GM21717 (cell line): ENCODE results near the gene MRPL49.
"Not testable (repeated sequence)": the region's sequence is repeated elsewhere in the genome, so short reads cannot be mapped to it uniquely, and the experiment has no call there.

Source experiments
- ATAC-seq: cut with Tn5 transposase; IDR thresholded peaks from one replicate; pipeline ENCODE4 v1.9.1; 2021; ENCODE audit warnings: mild to moderate bottlenecking, moderate library complexity; ENCODE audit not compliant: unreplicated experiment

MRPL49 gene

GRCh38 chr11:65132238-65132987, 10.3 kb downstream of the MRPL49 start:
- no peak for ATAC-seq

- ATAC-seq: no peak
These were observed 11.0 kb downstream of the MRPL49 start for GRCh38 chr11:65132988-65133700.

GRCh38 chr11:65133724-65134123, 11.6 kb downstream of the MRPL49 start:
- ATAC-seq: no peak

GRCh38 chr11:65134240-65134951, 12.3 kb downstream of the MRPL49 start, which contains the start of gene SYVN1:
SYVN1 (minus strand) TSS chr11:65134519; CDS start chr11:65133601, 918 bp downstream.
- ATAC-seq: peak; percentile 52

GRCh38 chr11:65134952-65135632, 13.0 kb downstream of the MRPL49 start:
- peak; percentile 54 for ATAC-seq

- no peak for ATAC-seq
These were observed 13.6 kb downstream of the MRPL49 start for GRCh38 chr11:65135633-65136145.

- ATAC-seq: no peak
These were observed 14.5 kb downstream of the MRPL49 start for GRCh38 chr11:65136515-65137096.

GRCh38 chr11:65141896-65142494, 19.9 kb downstream of the MRPL49 start:
- ATAC-seq: no peak

GRCh38 chr11:65147352-65148075, 25.4 kb downstream of the MRPL49 start:
- ATAC-seq: no peak

- no peak for ATAC-seq
These were observed 26.5 kb downstream of the MRPL49 start for GRCh38 chr11:65148657-65149056.

GRCh38 chr11:65150131-65150508, 28.0 kb downstream of the MRPL49 start:
- ATAC-seq: not testable (repeated sequence)

GRCh38 chr11:65150509-65151299, 28.6 kb downstream of the MRPL49 start:
- ATAC-seq: no peak

GRCh38 chr11:65151331-65151899, 29.3 kb downstream of the MRPL49 start:
- no peak for ATAC-seq

GRCh38 chr11:65152122-65152521, 30.0 kb downstream of the MRPL49 start:
- no peak for ATAC-seq

GRCh38 chr11:65156256-65156655, 34.1 kb downstream of the MRPL49 start:
- no peak for ATAC-seq

GRCh38 chr11:65156926-65157325, 34.8 kb downstream of the MRPL49 start:
- no peak for ATAC-seq

- ATAC-seq: no peak
These were observed 35.2 kb downstream of the MRPL49 start for GRCh38 chr11:65157336-65157735.

- peak; percentile 64 for ATAC-seq
These were observed 36.9 kb downstream of the MRPL49 start for GRCh38 chr11:65159012-65159411.
